ENCODE results near the gene KLK3. TPM values are rescaled to one million over a fixed set of nuclear protein-coding genes. Genes with fewer than 3 reads are reported as not detected.
A peak's percentile ranks its signal among the peaks of the same experiment; 100 is the strongest.

Gene KLK3
- total RNA-seq, 1 experiment from 2014 or later: not detected

- DNase-seq (ENCODE audit: low read depth): no peak
Observed at GRCh38 chr19:50831026-50831396, 23.7 kb upstream of the KLK3 start.

GRCh38 chr19:50832666-50833065 lies 22.0 kb upstream of the KLK3 start:
- no peak for DNase-seq (ENCODE audit: low read depth)

- DNase-seq (ENCODE audit: low read depth): no peak
Observed at GRCh38 chr19:50833117-50833801, 21.5 kb upstream of the KLK3 start, which contains the start of gene KLK15. Gene KLK15, minus strand, starts transcription at chr19:50833574. Its CDS starts 2,082 bp downstream, at chr19:50831492.

GRCh38 chr19:50833802-50834167 lies 20.9 kb upstream of the KLK3 start:
- DNase-seq (ENCODE audit: low read depth): no peak

- DNase-seq (ENCODE audit: low read depth): peak; percentile 9
Observed at GRCh38 chr19:50835103-50835784, 19.5 kb upstream of the KLK3 start.

- DNase-seq (ENCODE audit: low read depth): peak; percentile 70
Observed at GRCh38 chr19:50835785-50836542, 18.8 kb upstream of the KLK3 start.

- no peak for DNase-seq (ENCODE audit: low read depth)
Observed at GRCh38 chr19:50836543-50837195, 18.0 kb upstream of the KLK3 start.

- DNase-seq (ENCODE audit: low read depth): no peak
Observed at GRCh38 chr19:50837300-50837699, 17.4 kb upstream of the KLK3 start.

GRCh38 chr19:50838239-50838638 lies 16.5 kb upstream of the KLK3 start:
- DNase-seq (ENCODE audit: low read depth): peak; percentile 28

- no peak for DNase-seq (ENCODE audit: low read depth)
Observed at GRCh38 chr19:50839712-50840655, 14.7 kb upstream of the KLK3 start.

- no peak for DNase-seq (ENCODE audit: low read depth)
Observed at GRCh38 chr19:50842130-50842529, 12.6 kb upstream of the KLK3 start.

GRCh38 chr19:50843205-50843604 lies 11.5 kb upstream of the KLK3 start:
- no peak for DNase-seq (ENCODE audit: low read depth)

GRCh38 chr19:50843701-50844221 lies 11.0 kb upstream of the KLK3 start:
- DNase-seq (ENCODE audit: low read depth): no peak

- DNase-seq (ENCODE audit: low read depth): no peak
Observed at GRCh38 chr19:50844296-50844935, 10.3 kb upstream of the KLK3 start.

GRCh38 chr19:50850738-50851137 lies 4.0 kb upstream of the KLK3 start:
- DNase-seq (ENCODE audit: low read depth): no peak

GRCh38 chr19:50851620-50852019 lies 3.1 kb upstream of the KLK3 start:
- DNase-seq (ENCODE audit: low read depth): no peak

- no peak for DNase-seq (ENCODE audit: low read depth)
Observed at GRCh38 chr19:50857366-50857765, 2.7 kb downstream of the KLK3 start.

- no peak for DNase-seq (ENCODE audit: low read depth)
Observed at GRCh38 chr19:50858886-50859285, 4.2 kb downstream of the KLK3 start.

- DNase-seq (ENCODE audit: low read depth): no peak
Observed at GRCh38 chr19:50859849-50860248, 5.1 kb downstream of the KLK3 start.

- DNase-seq (ENCODE audit: low read depth): peak; percentile 4
Observed at GRCh38 chr19:50861010-50861409, 6.3 kb downstream of the KLK3 start.

Measured in M059J (cell line).